ENCODE data around the gene AUH.

- TF ChIP-seq, protein P1, sequence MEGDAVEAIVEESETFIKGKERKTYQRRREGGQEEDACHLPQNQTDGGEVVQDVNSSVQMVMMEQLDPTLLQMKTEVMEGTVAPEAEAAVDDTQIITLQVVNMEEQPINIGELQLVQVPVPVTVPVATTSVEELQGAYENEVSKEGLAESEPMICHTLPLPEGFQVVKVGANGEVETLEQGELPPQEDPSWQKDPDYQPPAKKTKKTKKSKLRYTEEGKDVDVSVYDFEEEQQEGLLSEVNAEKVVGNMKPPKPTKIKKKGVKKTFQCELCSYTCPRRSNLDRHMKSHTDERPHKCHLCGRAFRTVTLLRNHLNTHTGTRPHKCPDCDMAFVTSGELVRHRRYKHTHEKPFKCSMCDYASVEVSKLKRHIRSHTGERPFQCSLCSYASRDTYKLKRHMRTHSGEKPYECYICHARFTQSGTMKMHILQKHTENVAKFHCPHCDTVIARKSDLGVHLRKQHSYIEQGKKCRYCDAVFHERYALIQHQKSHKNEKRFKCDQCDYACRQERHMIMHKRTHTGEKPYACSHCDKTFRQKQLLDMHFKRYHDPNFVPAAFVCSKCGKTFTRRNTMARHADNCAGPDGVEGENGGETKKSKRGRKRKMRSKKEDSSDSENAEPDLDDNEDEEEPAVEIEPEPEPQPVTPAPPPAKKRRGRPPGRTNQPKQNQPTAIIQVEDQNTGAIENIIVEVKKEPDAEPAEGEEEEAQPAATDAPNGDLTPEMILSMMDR (IDR thresholded peaks at IDR 0.05; ENCODE audit: poor library complexity, severe bottlenecking): no peak
- TF ChIP-seq TAF1 (IDR thresholded peaks at IDR 0.05; ENCODE audit: low read depth) (no peak), RAD21 (conservative IDR thresholded peaks at IDR 0.05) (no peak), SMC3 (conservative IDR thresholded peaks at IDR 0.05; ENCODE audit: poor library complexity) (no peak), EP300 (conservative IDR thresholded peaks at IDR 0.05; ENCODE audit: poor library complexity, severe bottlenecking) (no peak), EZH2 (IDR thresholded peaks at IDR 0.05; ENCODE audit: borderline replicate concordance, insufficient read depth, low read length, poor library complexity, severe bottlenecking) (no peak), POLR2AphosphoS5 (IDR thresholded peaks at IDR 0.05) (no peak), REST (IDR thresholded peaks at IDR 0.05; ENCODE audit: borderline replicate concordance) (no peak)
These were observed 45.6 kb downstream of the AUH start for GRCh38 chr9:91316093-91316492.
